ENCODE measurements around the gene GRID2. TPM values are rescaled to one million over a fixed set of nuclear protein-coding genes. Genes with fewer than 3 reads are reported as not detected.

Gene GRID2
- total and polyA plus RNA-seq, 2 donors from 2014 or later, result 0.19 TPM; not detected in 1

DNA sequence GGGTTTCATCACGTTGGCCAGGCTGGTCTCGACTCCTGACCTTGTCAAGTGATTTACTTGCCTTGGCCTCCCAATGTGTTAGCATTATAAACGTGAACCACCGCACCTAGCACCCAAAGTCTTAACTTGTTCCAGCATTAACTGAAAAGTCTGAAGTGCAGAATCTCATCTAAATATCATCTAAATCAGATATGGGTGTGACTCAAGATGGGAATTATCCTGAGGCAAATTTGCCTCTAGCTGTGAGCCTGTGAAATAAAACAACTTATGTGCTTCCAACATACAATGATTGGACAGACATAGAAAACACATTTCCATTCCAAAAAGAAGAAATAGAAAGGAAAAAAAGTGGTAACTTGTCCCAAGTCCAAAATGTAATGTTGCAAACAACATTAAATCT, 883.7 kb downstream of the GRID2 start:
- Histone ChIP-seq H3K4me3 (ENCODE audit: low read length in 3 of 3) (no peak overlapping the region), H3K27ac (ENCODE audit: low read depth in 2 of 2, low read length in 2 of 2) (no peak overlapping the region), H3K9ac (ENCODE audit: low read length in 3 of 3) (no peak overlapping the region), H3K27me3 (ENCODE audit: control insufficient read depth, insufficient read depth, low read length) (no peaks in the 10 kb centered on the region), H3K4me1 (ENCODE audit: control insufficient read depth in 2 of 3, insufficient read depth in 2 of 3, low read depth in 1 of 3, low read length in 3 of 3) (no peaks in the 10 kb centered on the region), H3K36me3 (ENCODE audit: control insufficient read depth in 2 of 3, insufficient read depth in 3 of 3, low read length in 3 of 3) (no peaks in the 10 kb centered on the region), H3K9me3 (ENCODE audit: control insufficient read depth in 2 of 3, insufficient read depth in 1 of 3, low read length in 3 of 3) (no peaks in the 10 kb centered on the region)
- DNase-seq, result no peak
- no peak for FAIRE-seq
- intact Hi-C loops (cut with DNase I), result no loop called here
- TF ChIP-seq, protein P1, sequence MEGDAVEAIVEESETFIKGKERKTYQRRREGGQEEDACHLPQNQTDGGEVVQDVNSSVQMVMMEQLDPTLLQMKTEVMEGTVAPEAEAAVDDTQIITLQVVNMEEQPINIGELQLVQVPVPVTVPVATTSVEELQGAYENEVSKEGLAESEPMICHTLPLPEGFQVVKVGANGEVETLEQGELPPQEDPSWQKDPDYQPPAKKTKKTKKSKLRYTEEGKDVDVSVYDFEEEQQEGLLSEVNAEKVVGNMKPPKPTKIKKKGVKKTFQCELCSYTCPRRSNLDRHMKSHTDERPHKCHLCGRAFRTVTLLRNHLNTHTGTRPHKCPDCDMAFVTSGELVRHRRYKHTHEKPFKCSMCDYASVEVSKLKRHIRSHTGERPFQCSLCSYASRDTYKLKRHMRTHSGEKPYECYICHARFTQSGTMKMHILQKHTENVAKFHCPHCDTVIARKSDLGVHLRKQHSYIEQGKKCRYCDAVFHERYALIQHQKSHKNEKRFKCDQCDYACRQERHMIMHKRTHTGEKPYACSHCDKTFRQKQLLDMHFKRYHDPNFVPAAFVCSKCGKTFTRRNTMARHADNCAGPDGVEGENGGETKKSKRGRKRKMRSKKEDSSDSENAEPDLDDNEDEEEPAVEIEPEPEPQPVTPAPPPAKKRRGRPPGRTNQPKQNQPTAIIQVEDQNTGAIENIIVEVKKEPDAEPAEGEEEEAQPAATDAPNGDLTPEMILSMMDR (IDR thresholded peaks at IDR 0.05; ENCODE audit: borderline replicate concordance, extremely low read depth, insufficient read depth), result no peak

DNA sequence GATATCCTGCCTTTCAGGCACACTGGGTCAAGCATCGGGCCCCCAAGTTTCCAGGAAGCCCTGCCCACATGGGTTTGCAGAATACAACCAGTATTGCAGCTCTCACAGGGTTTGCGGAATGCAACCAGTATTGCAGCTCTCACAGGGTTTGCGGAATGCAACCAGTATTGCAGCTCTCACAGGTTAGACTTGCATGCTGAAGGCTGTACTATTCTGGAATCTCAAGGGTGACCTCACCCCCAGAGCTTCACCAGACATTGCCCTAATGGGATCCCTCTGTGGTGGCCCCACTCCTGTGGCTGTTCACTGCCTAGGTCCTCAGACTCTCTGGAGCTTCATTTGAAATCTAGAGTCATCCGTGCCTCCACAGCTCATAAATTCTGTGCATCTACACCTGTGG, 884.1 kb downstream of the GRID2 start:
- H3K27ac ChIP-seq (ENCODE audit: low read depth in 2 of 2, low read length in 2 of 2), result no peak overlapping the region
- H3K4me1 ChIP-seq (ENCODE audit: control insufficient read depth in 2 of 3, insufficient read depth in 2 of 3, low read depth in 1 of 3, low read length in 3 of 3), result no peaks in the 10 kb centered on the region
- TF ChIP-seq, protein P1 (IDR thresholded peaks at IDR 0.05; ENCODE audit: borderline replicate concordance, extremely low read depth, insufficient read depth), result no peak
- H3K4me3 ChIP-seq (ENCODE audit: low read length in 3 of 3), result no peak overlapping the region
- DNase-seq (no peak), FAIRE-seq (no peak)
- no peaks in the 10 kb centered on the region for H3K27me3 ChIP-seq (ENCODE audit: control insufficient read depth, insufficient read depth, low read length)
- intact Hi-C loops (cut with DNase I), result no loop called here
- no peaks in the 10 kb centered on the region for H3K36me3 ChIP-seq (ENCODE audit: control insufficient read depth in 2 of 3, insufficient read depth in 3 of 3, low read length in 3 of 3)
- no peak overlapping the region for H3K9ac ChIP-seq (ENCODE audit: low read length in 3 of 3)
- H3K9me3 ChIP-seq (ENCODE audit: control insufficient read depth in 2 of 3, insufficient read depth in 1 of 3, low read length in 3 of 3), result no peaks in the 10 kb centered on the region

DNA sequence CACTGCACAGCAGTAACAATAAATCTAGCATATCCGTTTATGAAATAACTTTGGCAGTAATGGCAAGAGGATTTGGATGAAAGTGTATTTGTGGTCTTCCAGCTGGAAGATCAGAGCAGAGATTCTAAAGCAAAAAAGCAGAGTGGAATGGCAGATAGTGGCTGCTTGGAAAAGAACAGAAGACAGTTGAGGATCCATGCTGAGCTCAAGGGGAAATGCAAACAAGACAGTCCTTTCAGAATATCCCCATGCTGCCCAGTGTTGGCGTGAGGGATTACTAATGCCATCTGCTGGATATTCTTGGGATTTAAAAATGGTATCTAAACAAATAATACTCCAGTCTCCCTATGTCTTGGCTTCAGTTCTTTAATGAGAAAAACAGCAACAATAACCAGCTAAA, 895.7 kb downstream of the GRID2 start:
- no peaks in the 10 kb centered on the region for H3K27me3 ChIP-seq (ENCODE audit: control insufficient read depth, insufficient read depth, low read length)
- DNase-seq (peak in 3 of 5 donors; percentile 21 to 70 (median 68)), FAIRE-seq (no peak)
- H3K9ac ChIP-seq (ENCODE audit: low read length in 3 of 3), result no peak overlapping the region
- H3K27ac ChIP-seq (ENCODE audit: low read depth in 2 of 2, low read length in 2 of 2), result no peak overlapping the region
- intact Hi-C loops (cut with DNase I), result no loop called here
- H3K4me3 ChIP-seq (ENCODE audit: low read length in 3 of 3), result no peak overlapping the region
- H3K36me3 ChIP-seq (ENCODE audit: control insufficient read depth in 2 of 3, insufficient read depth in 3 of 3, low read length in 3 of 3), result no peaks in the 10 kb centered on the region
- H3K9me3 ChIP-seq (ENCODE audit: control insufficient read depth in 2 of 3, insufficient read depth in 1 of 3, low read length in 3 of 3), result peaks cover 0 to under 1% (median 0%) of the 10 kb centered on the region in 3 donors
- H3K4me1 ChIP-seq (ENCODE audit: control insufficient read depth in 2 of 3, insufficient read depth in 2 of 3, low read depth in 1 of 3, low read length in 3 of 3), result no peaks in the 10 kb centered on the region
- TF ChIP-seq, protein P1 (IDR thresholded peaks at IDR 0.05; ENCODE audit: borderline replicate concordance, extremely low read depth, insufficient read depth), result peak; percentile 32

DNA sequence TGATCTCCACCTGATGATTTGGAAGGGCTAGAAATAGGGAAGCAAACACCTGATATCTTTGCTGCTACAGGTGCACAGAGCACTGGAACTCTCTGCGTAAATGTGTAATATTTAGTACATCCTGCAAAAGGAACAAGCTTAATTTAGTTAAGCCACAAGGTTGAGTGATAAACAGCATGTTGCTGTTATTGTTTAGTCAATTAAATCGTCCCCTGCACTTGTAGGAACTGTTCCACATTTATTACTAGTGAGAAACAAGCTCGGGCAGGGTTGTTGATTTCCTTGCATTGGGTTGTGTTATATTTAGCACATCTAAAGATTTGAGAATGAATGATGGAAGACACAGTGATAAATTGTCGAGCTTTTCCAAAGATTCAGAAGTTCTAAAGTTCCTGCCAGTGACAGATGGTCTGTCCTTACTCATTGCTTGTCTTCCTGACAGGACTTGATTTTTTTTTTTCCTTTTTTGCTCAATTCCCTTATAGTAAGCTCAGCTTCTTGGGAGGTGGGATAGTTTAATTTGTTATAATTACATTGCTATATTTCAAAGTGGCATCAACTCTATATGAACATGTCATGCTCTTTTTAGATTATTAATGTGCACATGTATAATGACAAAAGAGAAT, 897.8 kb downstream of the GRID2 start:
- intact Hi-C loops (cut with DNase I), result no loop called here
- no peak overlapping the region for H3K9ac ChIP-seq (ENCODE audit: low read length in 3 of 3)
- H3K27ac ChIP-seq (ENCODE audit: low read depth in 2 of 2, low read length in 2 of 2), result no peak overlapping the region
- H3K9me3 ChIP-seq (ENCODE audit: control insufficient read depth in 2 of 3, insufficient read depth in 1 of 3, low read length in 3 of 3), result peaks cover 0 to 2% (median 0%) of the 10 kb centered on the region in 3 donors
- H3K4me3 ChIP-seq (ENCODE audit: low read length in 3 of 3), result no peak overlapping the region
- no peaks in the 10 kb centered on the region for H3K4me1 ChIP-seq (ENCODE audit: control insufficient read depth in 2 of 3, insufficient read depth in 2 of 3, low read depth in 1 of 3, low read length in 3 of 3)
- H3K36me3 ChIP-seq (ENCODE audit: control insufficient read depth in 2 of 3, insufficient read depth in 3 of 3, low read length in 3 of 3), result no peaks in the 10 kb centered on the region
- DNase-seq (no peak), FAIRE-seq (no peak)
- TF ChIP-seq, protein P1 (IDR thresholded peaks at IDR 0.05; ENCODE audit: borderline replicate concordance, extremely low read depth, insufficient read depth), result no peak
- no peaks in the 10 kb centered on the region for H3K27me3 ChIP-seq (ENCODE audit: control insufficient read depth, insufficient read depth, low read length)

Data from kidney (tissue), 14 donors.